Tibial nerve (tissue), 4 donors: ENCODE data around the gene TRMT13.

Experiments used
- EP300 ChIP-seq, 2 donors: sonication (generic); formaldehyde crosslinking; IDR thresholded peaks; one replicate each; pipeline ENCODE4 v1.6.1; 2017; ENCODE audit warnings: antibody characterized with exemption in 2 of 2, mild to moderate bottlenecking in 1 of 2
- POLR2A ChIP-seq, 2 donors: fragments of 450-650 bp; IDR thresholded peaks; one replicate each; pipeline ENCODE4 v1.6.1; 2017; ENCODE audit warnings: antibody characterized with exemption in 2 of 2, mild to moderate bottlenecking in 2 of 2, moderate library complexity in 2 of 2
- TF ChIP-seq, protein P1 (sequence below), 5 experiments: fragments of 200-600 bp in 3 of 5; fragments of 450-650 bp in 2 of 5; sonication (generic) in 3 of 5; IDR thresholded peaks; one replicate each; pipeline ENCODE4 v1.5.1; 2016 to 2019; ENCODE audit warnings: antibody characterized with exemption in 5 of 5, mild to moderate bottlenecking in 3 of 5, moderate library complexity in 2 of 5

- TF ChIP-seq, protein P1, sequence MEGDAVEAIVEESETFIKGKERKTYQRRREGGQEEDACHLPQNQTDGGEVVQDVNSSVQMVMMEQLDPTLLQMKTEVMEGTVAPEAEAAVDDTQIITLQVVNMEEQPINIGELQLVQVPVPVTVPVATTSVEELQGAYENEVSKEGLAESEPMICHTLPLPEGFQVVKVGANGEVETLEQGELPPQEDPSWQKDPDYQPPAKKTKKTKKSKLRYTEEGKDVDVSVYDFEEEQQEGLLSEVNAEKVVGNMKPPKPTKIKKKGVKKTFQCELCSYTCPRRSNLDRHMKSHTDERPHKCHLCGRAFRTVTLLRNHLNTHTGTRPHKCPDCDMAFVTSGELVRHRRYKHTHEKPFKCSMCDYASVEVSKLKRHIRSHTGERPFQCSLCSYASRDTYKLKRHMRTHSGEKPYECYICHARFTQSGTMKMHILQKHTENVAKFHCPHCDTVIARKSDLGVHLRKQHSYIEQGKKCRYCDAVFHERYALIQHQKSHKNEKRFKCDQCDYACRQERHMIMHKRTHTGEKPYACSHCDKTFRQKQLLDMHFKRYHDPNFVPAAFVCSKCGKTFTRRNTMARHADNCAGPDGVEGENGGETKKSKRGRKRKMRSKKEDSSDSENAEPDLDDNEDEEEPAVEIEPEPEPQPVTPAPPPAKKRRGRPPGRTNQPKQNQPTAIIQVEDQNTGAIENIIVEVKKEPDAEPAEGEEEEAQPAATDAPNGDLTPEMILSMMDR (IDR thresholded peaks at IDR 0.05) = no peak
- no peak for TF ChIP-seq EP300 (IDR thresholded peaks at IDR 0.05)
- no peak for TF ChIP-seq POLR2A (IDR thresholded peaks at IDR 0.05)
These were observed 35.1 kb downstream of the TRMT13 start for GRCh38 chr1:100168051-100168450.
